ENCODE data around the gene FAM241A. TPM values are rescaled to one million over a fixed set of nuclear protein-coding genes. Genes with fewer than 3 reads are reported as not detected.

The FAM241A gene
- polyA plus RNA-seq, 2 of the 4 experiments (the other 2 are of a cell fraction), result 0.67 to 2.3 TPM

GRCh38 chr4:112113864-112114263, 31.4 kb upstream of the FAM241A start:
- peak overlapping the region; percentile 75 for H3K4me2 ChIP-seq
- no peaks in the 10 kb centered on the region for H3K9me3 ChIP-seq
- no peak overlapping the region for H3K4me3 ChIP-seq
- ChIA-PET POLR2A (no interaction called here), CTCF (interaction anchor here (0.7 to 1.6 kb wide), 4 partner anchors 14 to 121 kb away, joined by 3 to 6 read pairs (median 4); no protein-coding TSS in a partner anchor)
- TF ChIP-seq KDM5A (IDR thresholded peaks at IDR 0.05) (no peak), ELK1 (IDR thresholded peaks at IDR 0.05; ENCODE audit: low read depth, low read length) (no peak)
- FAIRE-seq (no peak), DNase-seq (ENCODE audit: low read depth in 1 of 2, low spot score in 1 of 2) (no peak), ATAC-seq (peak; percentile 30 to 52; a peak in 5 of 6 replicates)
- peaks cover 47% of the 10 kb centered on the region for H3K4me1 ChIP-seq
- peak overlapping the region; percentile 76 to 88 for H3K27ac ChIP-seq

- no peak for FAIRE-seq
- CTCF ChIA-PET, result interaction anchor here (1.1 to 1.2 kb wide), 2 partner anchors 14 to 16 kb away, joined by 3 to 4 read pairs; no protein-coding TSS in a partner anchor
- TF ChIP-seq EHF (CRISPR knock-in tag; IDR thresholded peaks at IDR 0.05), result no peak
- no peak for TF ChIP-seq EHMT2 (IDR thresholded peaks at IDR 0.05; ENCODE audit: low read depth)
- TF ChIP-seq HOXB5 (CRISPR knock-in tag; IDR thresholded peaks at IDR 0.05), result no peak
- TF ChIP-seq CEBPB (IDR thresholded peaks at IDR 0.05), result no peak
- TF ChIP-seq MAFK (IDR thresholded peaks at IDR 0.05; ENCODE audit: partially characterized antibody), result no peak
- no peak for TF ChIP-seq JUN (IDR thresholded peaks at IDR 0.05)
- no peak for TF ChIP-seq CTCF (IDR thresholded peaks at IDR 0.05)
- TF ChIP-seq REST (IDR thresholded peaks at IDR 0.05), result no peak
- no peak for TF ChIP-seq TP53 (CRISPR knock-in tag; IDR thresholded peaks at IDR 0.05)
- no peak for TF ChIP-seq PBX3 (IDR thresholded peaks at IDR 0.05)
- TF ChIP-seq CBX8 (IDR thresholded peaks at IDR 0.05), result no peak
- TF ChIP-seq BCL3 (IDR thresholded peaks at IDR 0.05), result no peak
- TF ChIP-seq CBX2 (IDR thresholded peaks at IDR 0.05; ENCODE audit: borderline replicate concordance, low read depth), result no peak
- H3K27ac ChIP-seq, result peak overlapping the region; percentile 49 to 76; a peak in 3 of 6 replicates
- DNase-seq (ENCODE audit: low read depth in 1 of 2, low spot score in 1 of 2), result no peak
- H3K4me3 ChIP-seq, result no peak overlapping the region
- H3K4me2 ChIP-seq, result peak overlapping the region; percentile 75; the same call in 2 of the 3 replicates
- H3K4me1 ChIP-seq, result peaks cover 41% of the 10 kb centered on the region
- no peak for ATAC-seq
- POLR2A ChIA-PET, result no interaction called here
- H3K9me3 ChIP-seq, result no peaks in the 10 kb centered on the region
These were observed 30.8 kb upstream of the FAM241A start for GRCh38 chr4:112114452-112114851.

Data from A549 (cell line).